Measurements from ENCODE around the gene MPP3.

Gene MPP3

DNA sequence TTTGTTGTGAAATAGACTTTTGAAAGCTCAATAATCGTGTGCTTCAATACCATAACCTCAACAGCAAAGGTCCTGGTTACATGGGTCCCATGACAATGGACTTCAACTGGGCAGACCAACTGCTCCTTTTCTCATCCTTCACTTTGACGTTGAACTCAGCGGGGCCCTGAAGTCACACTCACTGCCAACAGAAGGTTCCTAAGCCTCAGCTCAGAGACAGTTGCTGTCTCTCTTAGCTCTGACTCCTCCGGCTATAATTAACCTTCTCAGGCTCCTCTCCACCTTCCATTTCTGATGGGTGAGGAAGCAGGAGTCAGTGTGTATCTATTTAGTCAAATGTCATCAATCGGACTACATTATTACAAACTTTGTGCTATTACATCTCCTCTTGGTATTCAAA lies 23.8 kb downstream of the MPP3 start:
- no peak overlapping the region for H3K4me3 ChIP-seq (ENCODE audit: low read depth, low read length)
- CTCF ChIA-PET = interaction anchor here (1.1 to 1.6 kb wide), 2 partner anchors 9 to 43 kb away, joined by 3 read pairs; no protein-coding TSS in a partner anchor
- H3K4me1 ChIP-seq (ENCODE audit: control insufficient read depth, insufficient read depth, low read length) = no peaks in the 10 kb centered on the region
- H3K9me3 ChIP-seq (ENCODE audit: control insufficient read depth, insufficient read depth, low read depth, low read length) = no peaks in the 10 kb centered on the region
- TF ChIP-seq, protein P1, sequence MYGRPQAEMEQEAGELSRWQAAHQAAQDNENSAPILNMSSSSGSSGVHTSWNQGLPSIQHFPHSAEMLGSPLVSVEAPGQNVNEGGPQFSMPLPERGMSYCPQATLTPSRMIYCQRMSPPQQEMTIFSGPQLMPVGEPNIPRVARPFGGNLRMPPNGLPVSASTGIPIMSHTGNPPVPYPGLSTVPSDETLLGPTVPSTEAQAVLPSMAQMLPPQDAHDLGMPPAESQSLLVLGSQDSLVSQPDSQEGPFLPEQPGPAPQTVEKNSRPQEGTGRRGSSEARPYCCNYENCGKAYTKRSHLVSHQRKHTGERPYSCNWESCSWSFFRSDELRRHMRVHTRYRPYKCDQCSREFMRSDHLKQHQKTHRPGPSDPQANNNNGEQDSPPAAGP (tag by site-specific recombination; IDR thresholded peaks at IDR 0.05) = no peak
- TF ChIP-seq SP7 (tag by site-specific recombination; IDR thresholded peaks at IDR 0.05) = no peak
- TF ChIP-seq, protein P2, sequence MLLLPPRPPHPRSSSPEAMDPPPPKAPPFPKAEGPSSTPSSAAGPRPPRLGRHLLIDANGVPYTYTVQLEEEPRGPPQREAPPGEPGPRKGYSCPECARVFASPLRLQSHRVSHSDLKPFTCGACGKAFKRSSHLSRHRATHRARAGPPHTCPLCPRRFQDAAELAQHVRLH (tag by site-specific recombination; IDR thresholded peaks at IDR 0.05) = no peak
- TF ChIP-seq MYNN (tag by site-specific recombination; IDR thresholded peaks at IDR 0.05; ENCODE audit: borderline replicate concordance) = no peak
- no peak for TF ChIP-seq ZNF629 (tag by site-specific recombination; IDR thresholded peaks at IDR 0.05)
- TF ChIP-seq ZNF10 (tag by site-specific recombination; IDR thresholded peaks at IDR 0.05) = no peak
- TF ChIP-seq, protein P3, sequence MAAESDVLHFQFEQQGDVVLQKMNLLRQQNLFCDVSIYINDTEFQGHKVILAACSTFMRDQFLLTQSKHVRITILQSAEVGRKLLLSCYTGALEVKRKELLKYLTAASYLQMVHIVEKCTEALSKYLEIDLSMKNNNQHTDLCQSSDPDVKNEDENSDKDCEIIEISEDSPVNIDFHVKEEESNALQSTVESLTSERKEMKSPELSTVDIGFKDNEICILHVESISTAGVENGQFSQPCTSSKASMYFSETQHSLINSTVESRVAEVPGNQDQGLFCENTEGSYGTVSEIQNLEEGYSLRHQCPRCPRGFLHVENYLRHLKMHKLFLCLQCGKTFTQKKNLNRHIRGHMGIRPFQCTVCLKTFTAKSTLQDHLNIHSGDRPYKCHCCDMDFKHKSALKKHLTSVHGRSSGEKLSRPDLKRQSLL (tag by site-specific recombination; IDR thresholded peaks at IDR 0.05) = no peak
- no peak for TF ChIP-seq ZNF48 (tag by site-specific recombination; IDR thresholded peaks at IDR 0.05)
- TF ChIP-seq, protein P4, sequence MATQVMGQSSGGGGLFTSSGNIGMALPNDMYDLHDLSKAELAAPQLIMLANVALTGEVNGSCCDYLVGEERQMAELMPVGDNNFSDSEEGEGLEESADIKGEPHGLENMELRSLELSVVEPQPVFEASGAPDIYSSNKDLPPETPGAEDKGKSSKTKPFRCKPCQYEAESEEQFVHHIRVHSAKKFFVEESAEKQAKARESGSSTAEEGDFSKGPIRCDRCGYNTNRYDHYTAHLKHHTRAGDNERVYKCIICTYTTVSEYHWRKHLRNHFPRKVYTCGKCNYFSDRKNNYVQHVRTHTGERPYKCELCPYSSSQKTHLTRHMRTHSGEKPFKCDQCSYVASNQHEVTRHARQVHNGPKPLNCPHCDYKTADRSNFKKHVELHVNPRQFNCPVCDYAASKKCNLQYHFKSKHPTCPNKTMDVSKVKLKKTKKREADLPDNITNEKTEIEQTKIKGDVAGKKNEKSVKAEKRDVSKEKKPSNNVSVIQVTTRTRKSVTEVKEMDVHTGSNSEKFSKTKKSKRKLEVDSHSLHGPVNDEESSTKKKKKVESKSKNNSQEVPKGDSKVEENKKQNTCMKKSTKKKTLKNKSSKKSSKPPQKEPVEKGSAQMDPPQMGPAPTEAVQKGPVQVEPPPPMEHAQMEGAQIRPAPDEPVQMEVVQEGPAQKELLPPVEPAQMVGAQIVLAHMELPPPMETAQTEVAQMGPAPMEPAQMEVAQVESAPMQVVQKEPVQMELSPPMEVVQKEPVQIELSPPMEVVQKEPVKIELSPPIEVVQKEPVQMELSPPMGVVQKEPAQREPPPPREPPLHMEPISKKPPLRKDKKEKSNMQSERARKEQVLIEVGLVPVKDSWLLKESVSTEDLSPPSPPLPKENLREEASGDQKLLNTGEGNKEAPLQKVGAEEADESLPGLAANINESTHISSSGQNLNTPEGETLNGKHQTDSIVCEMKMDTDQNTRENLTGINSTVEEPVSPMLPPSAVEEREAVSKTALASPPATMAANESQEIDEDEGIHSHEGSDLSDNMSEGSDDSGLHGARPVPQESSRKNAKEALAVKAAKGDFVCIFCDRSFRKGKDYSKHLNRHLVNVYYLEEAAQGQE (tag by site-specific recombination; IDR thresholded peaks at IDR 0.05) = no peak
- TF ChIP-seq REPIN1 (tag by site-specific recombination; IDR thresholded peaks at IDR 0.05; ENCODE audit: low read depth) = no peak
- TF ChIP-seq, protein P5, sequence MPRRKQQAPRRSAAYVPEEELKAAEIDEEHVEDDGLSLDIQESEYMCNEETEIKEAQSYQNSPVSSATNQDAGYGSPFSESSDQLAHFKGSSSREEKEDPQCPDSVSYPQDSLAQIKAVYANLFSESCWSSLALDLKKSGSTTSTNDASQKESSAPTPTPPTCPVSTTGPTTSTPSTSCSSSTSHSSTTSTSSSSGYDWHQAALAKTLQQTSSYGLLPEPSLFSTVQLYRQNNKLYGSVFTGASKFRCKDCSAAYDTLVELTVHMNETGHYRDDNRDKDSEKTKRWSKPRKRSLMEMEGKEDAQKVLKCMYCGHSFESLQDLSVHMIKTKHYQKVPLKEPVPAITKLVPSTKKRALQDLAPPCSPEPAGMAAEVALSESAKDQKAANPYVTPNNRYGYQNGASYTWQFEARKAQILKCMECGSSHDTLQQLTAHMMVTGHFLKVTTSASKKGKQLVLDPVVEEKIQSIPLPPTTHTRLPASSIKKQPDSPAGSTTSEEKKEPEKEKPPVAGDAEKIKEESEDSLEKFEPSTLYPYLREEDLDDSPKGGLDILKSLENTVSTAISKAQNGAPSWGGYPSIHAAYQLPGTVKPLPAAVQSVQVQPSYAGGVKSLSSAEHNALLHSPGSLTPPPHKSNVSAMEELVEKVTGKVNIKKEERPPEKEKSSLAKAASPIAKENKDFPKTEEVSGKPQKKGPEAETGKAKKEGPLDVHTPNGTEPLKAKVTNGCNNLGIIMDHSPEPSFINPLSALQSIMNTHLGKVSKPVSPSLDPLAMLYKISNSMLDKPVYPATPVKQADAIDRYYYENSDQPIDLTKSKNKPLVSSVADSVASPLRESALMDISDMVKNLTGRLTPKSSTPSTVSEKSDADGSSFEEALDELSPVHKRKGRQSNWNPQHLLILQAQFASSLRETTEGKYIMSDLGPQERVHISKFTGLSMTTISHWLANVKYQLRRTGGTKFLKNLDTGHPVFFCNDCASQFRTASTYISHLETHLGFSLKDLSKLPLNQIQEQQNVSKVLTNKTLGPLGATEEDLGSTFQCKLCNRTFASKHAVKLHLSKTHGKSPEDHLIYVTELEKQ (tag by site-specific recombination; IDR thresholded peaks at IDR 0.05; ENCODE audit: borderline replicate concordance) = no peak
- TF ChIP-seq ZBTB7A (tag by site-specific recombination; IDR thresholded peaks at IDR 0.05; ENCODE audit: low read depth) = no peak
- H3K36me3 ChIP-seq (ENCODE audit: control insufficient read depth in 2 of 2, insufficient read depth in 1 of 2, low read length in 2 of 2) = peaks cover 15 to 49% of the 10 kb centered on the region in 2 experiments
- POLR2A ChIA-PET = interaction anchor here (0.6 to 1.1 kb wide), 2 partner anchors 8 to 228 kb away, joined by 3 to 8 read pairs; no protein-coding TSS in a partner anchor
- no peak overlapping the region for H3K27ac ChIP-seq (ENCODE audit: extremely low read depth, low read depth, low read length)

DNA sequence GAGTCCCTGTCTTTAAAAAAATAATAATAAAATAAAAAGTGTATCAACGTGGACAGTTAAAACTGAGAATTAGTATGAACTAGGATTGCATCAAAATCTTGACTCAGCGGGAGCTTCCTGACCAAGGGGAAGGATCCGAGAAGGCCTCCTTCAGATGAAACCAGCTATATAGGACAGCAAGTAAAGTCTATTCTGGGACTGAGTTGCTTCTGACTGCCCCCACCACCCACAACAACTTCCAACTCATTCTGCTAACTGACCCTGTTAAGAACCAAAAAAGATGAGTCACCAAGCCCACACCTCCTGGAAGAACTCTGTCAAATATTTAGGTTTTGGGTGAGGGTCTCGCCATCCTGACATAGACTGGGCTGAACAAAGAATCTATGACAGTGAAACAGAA lies 24.9 kb downstream of the MPP3 start:
- H3K4me3 ChIP-seq (ENCODE audit: low read depth, low read length) = no peak overlapping the region
- ChIA-PET POLR2A (interaction anchor here (1.1 kb wide), 1 partner anchor 9 kb away, joined by 3 read pairs; no protein-coding TSS in a partner anchor), CTCF (interaction anchor here (0.7 kb wide), 1 partner anchor 702 kb away, joined by 3 read pairs; no protein-coding TSS in a partner anchor)
- TF ChIP-seq EGR2 (tag by site-specific recombination; IDR thresholded peaks at IDR 0.05; ENCODE audit: low read depth) (0 out of 2 replicates have a peak, but pooled peaks have one; percentile 40), GLIS1 (tag by site-specific recombination; IDR thresholded peaks at IDR 0.05) (no peak), ZFHX2 (tag by site-specific recombination; conservative IDR thresholded peaks at IDR 0.05) (peak; percentile 55), GLI2 (tag by site-specific recombination; IDR thresholded peaks at IDR 0.05; ENCODE audit: borderline replicate concordance, low read depth) (no peak)
- H3K36me3 ChIP-seq (ENCODE audit: control insufficient read depth in 2 of 2, insufficient read depth in 1 of 2, low read length in 2 of 2) = peaks cover 15 to 45% of the 10 kb centered on the region in 2 experiments
- no peaks in the 10 kb centered on the region for H3K9me3 ChIP-seq (ENCODE audit: control insufficient read depth, insufficient read depth, low read depth, low read length)
- no peak overlapping the region for H3K27ac ChIP-seq (ENCODE audit: extremely low read depth, low read depth, low read length)
- H3K4me1 ChIP-seq (ENCODE audit: control insufficient read depth, insufficient read depth, low read length) = no peaks in the 10 kb centered on the region
